WI38 (cell line): ENCODE results near the gene CEP57L1.

Experiments
- H3K4me3 ChIP-seq: 2 replicates; pipeline ENCODE4 v1.5.1; 2011; ENCODE audit warnings: low read depth, mild to moderate bottlenecking, control low read depth, low read length
- CTCF ChIP-seq: IDR thresholded peaks from 2 replicates; pipeline ENCODE4 v1.5.1; 2012; ENCODE audit warnings: low read depth, mild to moderate bottlenecking, control low read depth, low read length

The CEP57L1 gene

GRCh38 chr6:109174916-109175315 lies 79.6 kb downstream of the CEP57L1 start:
- TF ChIP-seq CTCF: no peak
- H3K4me3 ChIP-seq: no peak overlapping the region

GRCh38 chr6:109178921-109179320 lies 83.6 kb downstream of the CEP57L1 start:
- H3K4me3 ChIP-seq: no peak overlapping the region
- no peak for TF ChIP-seq CTCF

- H3K4me3 ChIP-seq: no peak overlapping the region
- no peak for TF ChIP-seq CTCF
These were observed 84.2 kb downstream of the CEP57L1 start for GRCh38 chr6:109179507-109179906.

GRCh38 chr6:109182578-109182977 lies 87.3 kb downstream of the CEP57L1 start:
- TF ChIP-seq CTCF: no peak
- no peak overlapping the region for H3K4me3 ChIP-seq

GRCh38 chr6:109183109-109183650 lies 87.9 kb downstream of the CEP57L1 start:
- no peak for TF ChIP-seq CTCF

GRCh38 chr6:109184638-109185037 lies 89.3 kb downstream of the CEP57L1 start:
- no peak overlapping the region for H3K4me3 ChIP-seq
- TF ChIP-seq CTCF: no peak

More at GRCh38 chr6:109183109-109183650, 87.9 kb downstream of the CEP57L1 start:
- no peak overlapping the region for H3K4me3 ChIP-seq

GRCh38 chr6:109186012-109186411 lies 90.7 kb downstream of the CEP57L1 start:
- no peak for TF ChIP-seq CTCF
- no peak overlapping the region for H3K4me3 ChIP-seq
